Measurements from ENCODE around the gene ELMO1.
A peak's percentile ranks its signal among the peaks of the same experiment; 100 is the strongest.

The ELMO1 gene, protein sequence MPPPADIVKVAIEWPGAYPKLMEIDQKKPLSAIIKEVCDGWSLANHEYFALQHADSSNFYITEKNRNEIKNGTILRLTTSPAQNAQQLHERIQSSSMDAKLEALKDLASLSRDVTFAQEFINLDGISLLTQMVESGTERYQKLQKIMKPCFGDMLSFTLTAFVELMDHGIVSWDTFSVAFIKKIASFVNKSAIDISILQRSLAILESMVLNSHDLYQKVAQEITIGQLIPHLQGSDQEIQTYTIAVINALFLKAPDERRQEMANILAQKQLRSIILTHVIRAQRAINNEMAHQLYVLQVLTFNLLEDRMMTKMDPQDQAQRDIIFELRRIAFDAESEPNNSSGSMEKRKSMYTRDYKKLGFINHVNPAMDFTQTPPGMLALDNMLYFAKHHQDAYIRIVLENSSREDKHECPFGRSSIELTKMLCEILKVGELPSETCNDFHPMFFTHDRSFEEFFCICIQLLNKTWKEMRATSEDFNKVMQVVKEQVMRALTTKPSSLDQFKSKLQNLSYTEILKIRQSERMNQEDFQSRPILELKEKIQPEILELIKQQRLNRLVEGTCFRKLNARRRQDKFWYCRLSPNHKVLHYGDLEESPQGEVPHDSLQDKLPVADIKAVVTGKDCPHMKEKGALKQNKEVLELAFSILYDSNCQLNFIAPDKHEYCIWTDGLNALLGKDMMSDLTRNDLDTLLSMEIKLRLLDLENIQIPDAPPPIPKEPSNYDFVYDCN

DNA sequence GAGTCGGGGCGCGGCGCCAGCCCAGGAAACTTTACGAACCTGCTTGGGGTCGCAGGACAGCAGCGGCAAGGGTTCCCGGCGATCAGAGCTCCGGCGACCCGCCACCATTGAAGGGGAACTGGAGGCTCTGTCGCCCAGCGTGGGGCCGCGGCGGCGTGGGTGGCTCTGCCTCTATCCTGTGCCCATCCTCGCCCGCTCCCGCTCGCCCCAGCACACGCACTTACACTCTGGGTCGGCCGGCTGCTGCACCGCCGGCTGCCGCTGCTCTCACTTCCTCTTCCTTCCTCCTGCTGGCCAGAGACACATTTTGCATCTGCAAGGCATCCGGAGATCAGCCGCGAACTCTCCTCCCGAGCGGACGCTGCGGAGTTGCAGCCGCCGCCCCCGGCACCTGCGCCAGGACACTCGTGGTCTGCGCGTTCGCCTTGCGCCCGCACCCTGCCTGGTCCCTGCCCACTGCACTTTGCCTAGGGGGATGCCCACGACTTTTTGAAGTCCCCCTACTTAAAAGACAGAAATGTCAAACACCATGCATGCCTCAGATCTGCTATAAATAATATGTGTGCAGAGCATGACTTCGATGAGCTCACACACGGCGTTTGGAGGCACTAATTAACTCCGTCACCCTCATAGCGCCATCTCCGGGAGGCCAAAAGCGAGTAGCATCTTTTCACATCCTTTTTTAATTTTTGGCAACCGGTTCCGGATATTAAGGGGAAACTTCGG is at the start of gene ELMO1:
ELMO1 (minus strand) TSS at position 229 of the 726 bp plus-strand sequence. CDS start 106,174 bp downstream, outside the sequence.
- DNase-seq (ENCODE audit: low read depth in 2 of 2, low spot score in 1 of 2) = peak in 1 of 2 donors; percentile 56

DNA sequence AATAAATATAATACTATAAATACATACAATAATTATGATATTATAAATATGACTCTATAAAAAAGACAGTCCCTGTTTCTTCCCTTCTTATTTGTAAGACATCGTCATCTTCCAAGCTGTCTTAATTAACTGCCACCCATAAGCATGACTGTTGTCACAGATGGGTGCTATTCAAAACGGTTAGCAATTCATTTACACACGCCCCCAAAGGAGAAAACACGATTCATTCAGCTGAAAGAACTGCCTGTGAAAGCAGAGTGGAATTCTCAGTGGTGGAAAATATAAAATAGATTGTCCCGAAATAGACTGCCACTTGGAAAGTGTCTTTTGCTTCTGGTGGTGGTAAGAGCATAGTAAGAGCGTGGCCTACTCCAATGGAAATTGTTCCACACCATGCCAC is 48.9 kb upstream of the ELMO1 start:
- DNase-seq (ENCODE audit: low read depth in 2 of 2, low spot score in 1 of 2) = no peak

DNA sequence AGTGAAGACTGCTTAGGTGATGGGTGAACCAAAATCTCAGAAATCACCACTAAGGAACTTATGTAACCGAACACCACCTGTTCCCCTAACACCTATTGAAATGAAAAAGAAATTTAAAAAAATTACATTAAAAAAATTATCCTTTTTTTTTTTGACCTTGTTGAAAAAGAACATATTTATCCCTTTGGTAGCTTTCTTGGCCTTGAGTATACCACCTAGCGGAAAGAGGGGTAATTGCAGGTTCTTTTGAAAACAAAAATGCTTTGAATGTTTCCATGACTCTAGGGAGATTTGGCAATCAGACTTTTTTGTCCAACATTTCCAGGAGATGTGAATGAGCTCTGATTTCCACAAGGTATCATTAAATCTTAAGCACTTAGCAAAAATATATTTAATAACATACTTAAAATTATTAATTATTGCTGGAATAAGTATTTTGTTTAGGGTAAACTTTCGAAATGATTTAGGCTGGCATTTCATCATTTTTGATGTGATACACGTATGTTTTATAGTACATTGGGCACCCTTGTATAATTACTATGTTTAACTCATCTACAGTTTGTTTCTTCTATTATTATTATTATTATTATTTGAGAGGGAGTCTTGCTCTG is 47.0 kb upstream of the ELMO1 start:
- no peak for DNase-seq (ENCODE audit: low read depth in 2 of 2, low spot score in 1 of 2)

DNA sequence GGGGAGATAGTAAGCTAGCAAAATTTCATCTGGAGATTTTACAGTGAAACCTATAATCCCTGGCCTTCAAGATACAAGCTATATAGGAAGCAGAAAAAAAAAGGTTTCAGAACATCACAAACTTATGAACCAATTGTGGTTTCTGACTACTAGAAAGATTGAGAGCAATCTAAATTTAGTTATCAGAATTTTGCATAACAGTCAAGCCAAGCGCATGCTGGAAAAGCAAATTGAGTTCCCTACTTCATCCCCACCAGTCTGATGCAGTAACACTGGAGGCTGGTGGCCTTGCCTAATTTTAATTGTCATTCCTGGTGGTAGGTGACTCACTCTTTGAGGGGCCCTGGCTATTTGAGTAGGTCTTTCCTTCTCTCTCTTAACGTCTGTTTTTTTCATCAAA is 46.3 kb upstream of the ELMO1 start:
- DNase-seq (ENCODE audit: low read depth in 2 of 2, low spot score in 1 of 2) = no peak

DNA sequence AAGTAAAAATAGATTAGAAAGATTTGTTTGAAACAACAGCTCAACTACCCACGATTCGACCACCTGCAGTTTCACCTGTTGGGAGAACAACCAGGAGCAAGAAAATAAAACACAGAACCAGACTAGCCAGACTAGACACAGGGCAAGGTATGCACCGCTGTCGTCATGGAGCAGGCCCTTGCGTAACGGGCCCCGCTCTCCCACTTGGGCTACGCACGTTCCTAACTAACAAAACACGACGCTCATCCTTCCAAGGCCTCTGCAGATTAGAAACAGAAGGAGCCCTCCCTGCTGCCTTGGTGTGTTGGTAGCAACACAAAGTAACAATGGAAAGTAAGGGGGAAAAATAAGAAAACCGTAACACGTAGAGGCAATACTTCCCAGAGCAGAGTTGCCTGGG is 45.1 kb upstream of the ELMO1 start:
- no peak for DNase-seq (ENCODE audit: low read depth in 2 of 2, low spot score in 1 of 2)

DNA sequence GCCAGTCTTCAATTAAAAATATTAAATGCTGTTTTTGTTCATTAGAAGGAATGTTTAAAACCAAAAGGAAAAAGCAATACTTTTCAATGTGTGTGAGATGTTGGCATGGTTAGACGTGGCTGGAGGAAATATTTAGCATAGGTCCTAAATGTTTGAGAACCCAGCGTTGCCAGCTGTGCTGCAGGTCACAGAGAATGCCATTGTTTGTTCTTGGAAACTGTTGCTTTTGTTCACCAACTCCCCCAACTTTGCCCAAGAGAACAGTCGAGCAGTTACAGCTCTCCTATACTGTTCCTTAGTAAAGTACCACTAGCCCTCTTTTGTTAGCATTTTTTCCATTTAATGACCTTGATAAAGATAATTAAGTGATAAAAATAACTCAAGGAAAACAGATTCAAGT is 44.5 kb upstream of the ELMO1 start:
- no peak for DNase-seq (ENCODE audit: low read depth in 2 of 2, low spot score in 1 of 2)

DNA sequence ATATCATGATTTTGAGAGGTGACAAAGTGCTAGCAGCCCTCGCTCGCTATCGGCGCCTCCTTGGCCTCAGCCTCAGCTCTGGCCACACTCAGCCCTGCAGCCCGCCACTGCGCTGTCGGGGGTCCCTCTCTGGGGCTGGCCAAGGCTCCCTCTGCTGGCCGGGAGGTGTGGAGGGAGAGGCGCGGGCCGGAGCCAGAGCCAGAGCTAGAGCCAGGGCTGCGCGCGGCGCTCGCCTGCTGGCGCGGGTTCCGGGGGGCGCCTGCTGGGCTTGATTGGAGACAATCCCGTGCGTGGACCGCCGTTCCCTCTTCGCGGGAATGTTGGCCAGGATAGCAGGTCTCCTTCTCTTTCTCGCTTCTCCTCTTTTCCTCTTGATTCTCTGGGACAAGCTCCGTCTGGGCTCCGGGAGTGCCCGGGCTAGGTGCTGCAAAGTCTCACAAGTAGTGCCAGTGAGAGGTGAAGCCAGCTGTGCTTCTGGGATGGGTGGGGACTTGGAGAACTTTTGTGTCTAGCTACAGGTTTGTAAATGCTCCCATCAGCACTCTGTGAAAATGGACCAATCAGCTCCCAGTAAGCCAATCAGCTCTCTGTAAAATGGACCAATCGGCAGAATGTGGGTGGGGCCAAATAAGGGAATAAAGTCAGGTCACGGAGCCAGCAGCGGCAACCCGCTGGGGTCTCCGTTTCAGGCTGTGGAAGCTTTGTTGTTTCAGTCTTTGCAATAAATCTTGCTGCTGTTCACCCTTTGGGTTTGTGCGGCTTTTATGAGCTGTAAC is 43.4 kb upstream of the ELMO1 start:
- DNase-seq (ENCODE audit: low read depth in 2 of 2, low spot score in 1 of 2) = no peak

DNA sequence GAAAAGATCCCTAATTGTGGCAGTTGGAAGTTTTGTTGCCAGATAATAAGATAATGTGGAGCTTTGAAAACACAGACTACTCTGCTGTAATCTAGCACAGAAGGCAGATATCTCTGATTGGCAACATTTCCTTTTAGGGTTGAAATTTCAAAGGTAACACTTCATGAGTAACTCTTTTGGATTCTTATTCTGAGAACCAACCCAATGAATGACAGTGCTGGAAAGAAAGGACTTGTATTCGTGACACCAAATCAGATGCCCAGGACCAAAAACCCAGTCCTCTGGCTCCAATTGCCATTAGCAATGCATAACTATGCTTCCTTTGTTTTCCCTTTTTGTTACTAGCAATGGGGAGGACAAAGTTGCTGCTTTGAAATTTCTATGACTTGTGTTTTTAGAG is 41.0 kb upstream of the ELMO1 start:
- no peak for DNase-seq (ENCODE audit: low read depth in 2 of 2, low spot score in 1 of 2)

DNA sequence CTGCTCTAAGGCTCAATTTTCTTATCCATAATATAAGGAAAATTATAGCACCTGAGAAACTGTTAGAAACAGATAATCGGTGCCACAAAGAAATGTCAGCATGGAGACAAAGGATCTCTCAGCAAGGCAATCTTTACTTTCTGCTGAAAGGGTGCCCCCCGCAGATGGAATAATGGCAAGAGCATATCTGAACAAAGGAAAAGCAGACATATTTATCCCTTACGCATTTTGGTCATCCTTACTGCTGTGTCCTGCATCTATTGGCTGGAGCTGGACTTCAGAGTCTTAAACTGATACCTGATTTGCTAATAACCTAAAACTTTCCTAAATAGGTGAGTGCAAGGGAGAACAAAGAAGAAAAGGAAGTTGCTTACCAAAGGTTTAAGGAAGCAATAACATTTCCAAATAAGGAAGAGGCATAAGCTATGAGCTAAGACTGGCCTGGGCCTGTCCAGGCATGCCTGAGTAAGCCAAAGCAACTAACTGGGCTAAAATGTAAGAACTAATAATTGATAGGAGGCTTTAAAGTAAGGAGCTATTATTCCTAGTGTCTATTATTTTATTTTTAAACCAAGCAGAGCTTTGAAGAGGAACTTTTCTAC is 39.6 kb upstream of the ELMO1 start:
- no peak for DNase-seq (ENCODE audit: low read depth in 2 of 2, low spot score in 1 of 2)

DNA sequence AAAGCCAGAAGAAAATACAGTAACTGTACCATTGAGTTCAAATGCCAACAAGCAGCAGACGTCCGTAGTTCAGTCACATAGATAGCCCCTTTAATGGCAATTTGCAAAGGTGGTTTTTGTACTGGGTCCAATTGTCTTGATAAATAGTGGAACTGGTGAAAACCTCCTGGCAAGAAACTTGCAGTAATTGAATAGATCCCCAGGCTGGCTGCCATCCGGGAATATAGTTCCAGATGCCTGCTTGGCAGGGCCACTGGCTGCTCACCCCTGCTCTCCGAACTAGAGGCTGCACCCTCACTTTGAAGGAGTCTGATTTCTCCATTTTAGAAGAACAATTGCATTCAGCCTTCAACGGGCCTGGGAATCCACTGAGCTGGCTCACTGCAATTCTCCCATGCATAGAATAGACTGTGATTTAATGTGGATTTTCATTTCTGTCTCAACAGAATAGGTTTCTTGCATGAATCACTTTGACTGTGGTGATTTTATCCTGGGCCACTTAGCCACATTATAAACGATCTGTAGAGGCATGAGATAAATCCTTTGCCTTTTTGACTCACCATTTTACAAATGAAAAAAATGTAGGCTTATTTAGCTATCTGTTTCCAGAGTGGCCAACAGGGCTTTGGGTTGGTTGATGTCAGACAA is 35.9 kb upstream of the ELMO1 start:
- DNase-seq (ENCODE audit: low read depth in 2 of 2, low spot score in 1 of 2) = no peak

DNA sequence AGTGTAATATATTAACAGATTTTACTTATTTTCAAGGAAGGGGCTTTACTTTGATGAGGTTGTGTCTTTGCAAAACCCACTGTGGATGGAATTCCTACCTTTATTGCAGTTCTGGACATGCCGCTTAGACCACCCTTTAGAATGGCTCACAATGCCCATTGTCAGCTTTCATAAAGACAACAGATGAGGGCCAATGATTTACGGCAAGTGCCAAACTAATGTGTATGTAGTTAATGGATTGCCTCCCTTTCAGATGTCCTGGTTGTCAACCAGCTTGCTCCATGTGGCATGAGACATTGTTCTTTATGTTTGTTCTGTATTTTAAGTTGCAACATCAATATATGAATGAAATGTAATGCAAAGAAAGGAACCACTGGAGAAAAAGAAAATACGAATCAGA is 35.0 kb upstream of the ELMO1 start:
- no peak for DNase-seq (ENCODE audit: low read depth in 2 of 2, low spot score in 1 of 2)

DNA sequence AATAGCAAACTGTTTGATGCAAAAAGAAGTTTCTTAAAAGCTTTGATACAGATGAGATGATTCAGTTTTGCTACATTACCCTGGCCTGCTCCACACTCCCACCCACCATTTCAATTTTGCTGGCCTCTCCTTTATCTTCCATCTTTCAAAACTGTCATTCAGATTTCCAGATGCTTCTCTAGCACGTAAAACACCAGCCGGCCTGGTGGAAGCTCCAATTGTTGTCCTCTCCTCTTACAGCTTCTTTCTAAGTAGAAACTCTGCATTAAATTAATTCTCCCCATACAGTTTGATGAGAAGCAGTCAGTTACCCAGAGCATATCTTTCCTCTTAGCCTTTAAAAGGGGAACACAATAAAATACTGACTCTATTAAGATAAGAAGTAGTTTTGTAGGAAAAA is 34.3 kb upstream of the ELMO1 start:
- no peak for DNase-seq (ENCODE audit: low read depth in 2 of 2, low spot score in 1 of 2)

DNA sequence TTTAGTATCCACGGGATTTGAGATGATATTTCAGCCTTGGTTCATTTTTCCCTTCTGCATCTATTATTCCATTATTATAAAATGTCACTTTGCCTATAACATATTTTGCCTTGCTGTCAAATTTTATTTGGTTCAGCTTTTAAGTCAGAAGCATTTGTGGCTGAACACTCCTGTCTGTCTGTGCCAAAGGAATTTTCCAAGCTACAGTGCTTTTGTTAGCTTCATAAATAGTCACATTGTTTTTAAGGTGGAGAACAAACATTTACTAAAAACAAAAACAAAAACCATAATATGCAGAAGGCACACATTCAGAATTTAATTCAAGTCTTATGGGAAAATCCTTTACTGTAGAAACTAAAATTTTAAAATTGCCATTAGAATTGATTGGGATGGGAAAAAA is 33.8 kb upstream of the ELMO1 start:
- no peak for DNase-seq (ENCODE audit: low read depth in 2 of 2, low spot score in 1 of 2)

DNA sequence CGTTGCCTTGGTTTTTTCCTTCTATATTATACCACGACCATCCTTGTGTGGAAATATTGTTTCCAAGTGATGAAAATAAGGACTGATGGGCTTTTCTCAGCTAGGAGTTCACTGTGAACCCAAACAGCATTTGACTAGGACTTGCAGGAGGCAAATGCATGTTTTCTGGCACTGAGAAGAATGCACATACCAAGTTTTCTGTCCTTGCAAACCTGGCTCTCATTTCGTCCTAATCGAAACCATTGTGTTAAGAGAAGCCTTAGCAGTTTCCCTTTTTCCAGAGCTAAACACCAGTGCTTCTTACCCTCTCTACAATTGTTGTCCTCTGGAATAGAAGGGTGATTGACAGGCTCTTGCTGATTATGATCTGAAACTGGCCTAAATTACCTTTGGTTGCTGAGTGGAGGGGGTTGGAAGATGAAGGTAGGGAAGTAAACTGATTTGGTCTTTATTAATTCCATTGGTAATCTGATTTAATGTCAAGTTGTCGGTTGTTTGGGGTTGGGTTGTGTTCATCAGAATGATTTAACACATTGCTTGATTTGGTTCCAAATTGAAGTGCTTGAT is 33.1 kb upstream of the ELMO1 start:
- no peak for DNase-seq (ENCODE audit: low read depth in 2 of 2, low spot score in 1 of 2)

DNA sequence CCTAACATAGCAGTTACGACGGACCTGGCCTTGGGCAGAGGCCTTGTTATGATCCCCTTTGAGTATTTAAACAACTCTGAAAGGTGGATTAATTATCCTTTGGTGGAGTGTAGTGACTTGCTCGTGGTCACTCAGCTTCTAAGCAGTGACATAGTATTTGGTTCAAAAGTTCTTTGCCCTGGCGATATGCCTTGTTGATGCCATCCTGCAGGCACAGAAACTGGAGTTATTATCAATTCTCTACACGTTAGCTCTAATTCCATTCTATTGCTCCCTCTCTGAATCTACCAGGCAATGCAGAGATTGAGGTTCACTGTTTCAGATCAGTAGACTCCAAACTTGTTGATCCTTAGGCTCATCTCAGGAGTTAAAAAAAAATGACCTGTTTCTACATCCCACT is 32.5 kb upstream of the ELMO1 start:
- DNase-seq (ENCODE audit: low read depth in 2 of 2, low spot score in 1 of 2) = no peak

DNA sequence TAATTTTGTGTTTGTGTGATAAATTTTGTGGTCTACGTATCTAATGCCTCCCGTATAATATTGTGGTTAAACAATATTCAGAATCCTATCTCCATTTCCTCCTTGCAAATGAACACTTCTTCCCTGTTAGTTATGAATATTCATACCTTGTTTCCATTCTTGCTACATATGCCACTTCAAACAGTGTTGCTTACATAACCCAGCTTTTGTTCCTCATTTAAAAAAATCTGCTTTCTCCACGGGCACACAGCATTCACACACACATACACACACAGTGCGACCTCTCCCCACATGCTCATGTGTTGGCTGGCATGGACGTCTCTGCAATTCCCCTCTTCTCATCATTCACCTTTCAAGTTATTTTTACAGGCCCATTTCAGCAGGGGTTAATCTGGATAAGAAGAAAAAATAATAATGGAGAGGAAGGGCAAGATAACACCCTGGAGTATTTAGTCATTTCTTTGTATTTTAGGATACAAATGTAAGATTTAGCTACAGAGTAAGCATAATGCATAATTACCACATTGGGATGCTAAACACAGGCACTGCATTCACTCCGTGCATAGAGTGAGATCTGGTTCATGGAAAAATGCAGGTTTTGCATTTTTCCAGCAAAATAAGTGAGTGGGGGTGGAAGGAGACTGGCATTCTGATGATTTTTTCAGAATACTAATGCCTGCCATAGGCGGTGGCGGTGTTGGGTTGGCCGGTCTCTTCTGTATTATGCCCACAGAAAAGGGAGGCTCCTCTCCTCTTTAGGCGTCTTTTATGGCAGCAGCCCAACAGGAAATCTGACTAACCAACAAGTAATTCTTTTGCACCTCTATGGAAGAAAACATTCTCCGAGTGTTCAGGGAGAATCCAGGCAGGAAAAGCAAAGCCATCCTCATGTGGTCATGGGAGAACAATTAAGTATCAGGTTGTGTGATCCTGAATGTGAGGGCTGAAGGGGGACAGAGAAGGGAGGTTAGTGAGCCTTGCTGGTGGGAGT is 31.7 kb upstream of the ELMO1 start:
- no peak for DNase-seq (ENCODE audit: low read depth in 2 of 2, low spot score in 1 of 2)

DNA sequence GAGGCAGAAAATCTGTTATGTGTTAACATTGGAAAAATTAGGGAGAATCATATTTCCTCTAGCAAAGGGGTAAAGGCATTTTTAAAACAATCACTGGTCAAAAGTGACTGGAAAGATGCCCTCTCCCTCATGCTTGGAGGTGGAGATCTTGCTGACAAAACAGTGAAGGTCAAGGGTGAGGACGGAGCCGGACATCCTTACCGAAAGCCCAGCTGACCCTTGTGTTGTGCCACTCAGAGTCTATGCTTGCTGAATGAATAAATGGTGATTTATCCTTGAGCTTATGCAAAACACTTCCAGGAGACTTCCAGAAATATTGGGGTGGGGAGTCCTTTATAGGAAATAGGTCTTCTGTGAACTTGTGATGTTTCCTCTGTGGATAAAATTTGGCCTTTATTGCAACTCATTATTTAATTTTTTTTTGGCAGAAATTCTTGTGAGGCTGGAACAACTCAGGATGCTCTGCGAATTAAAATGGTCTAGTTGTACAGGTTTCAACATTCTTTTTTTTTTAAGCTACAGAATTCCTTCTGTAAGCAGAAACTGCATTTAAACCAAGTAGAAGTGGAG is 28.3 kb upstream of the ELMO1 start:
- no peak for DNase-seq (ENCODE audit: low read depth in 2 of 2, low spot score in 1 of 2)

DNA sequence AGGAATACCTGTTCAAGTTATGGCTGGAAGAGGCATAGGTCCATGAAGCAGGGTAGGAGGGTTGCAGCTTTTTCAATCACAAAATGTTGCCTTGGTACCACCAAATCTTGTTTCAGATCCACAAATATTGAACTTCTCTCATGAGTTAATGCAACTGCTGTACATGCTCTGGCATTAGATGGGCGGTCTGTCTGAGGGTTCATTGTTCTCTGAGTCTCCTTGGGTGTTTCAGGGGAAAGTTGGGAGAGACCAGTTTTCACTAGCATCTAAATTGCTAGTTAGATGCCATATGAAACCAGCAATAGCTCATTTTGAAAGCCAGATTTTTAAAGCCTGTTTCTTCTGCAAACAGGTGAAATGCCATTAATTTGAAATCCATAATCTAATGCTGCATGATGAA is 27.8 kb upstream of the ELMO1 start:
- DNase-seq (ENCODE audit: low read depth in 2 of 2, low spot score in 1 of 2) = no peak
